ENCODE results near the gene MAGEE1. TPM values are rescaled to one million over a fixed set of nuclear protein-coding genes. Genes with fewer than 3 reads are reported as not detected.

MAGEE1 gene, protein sequence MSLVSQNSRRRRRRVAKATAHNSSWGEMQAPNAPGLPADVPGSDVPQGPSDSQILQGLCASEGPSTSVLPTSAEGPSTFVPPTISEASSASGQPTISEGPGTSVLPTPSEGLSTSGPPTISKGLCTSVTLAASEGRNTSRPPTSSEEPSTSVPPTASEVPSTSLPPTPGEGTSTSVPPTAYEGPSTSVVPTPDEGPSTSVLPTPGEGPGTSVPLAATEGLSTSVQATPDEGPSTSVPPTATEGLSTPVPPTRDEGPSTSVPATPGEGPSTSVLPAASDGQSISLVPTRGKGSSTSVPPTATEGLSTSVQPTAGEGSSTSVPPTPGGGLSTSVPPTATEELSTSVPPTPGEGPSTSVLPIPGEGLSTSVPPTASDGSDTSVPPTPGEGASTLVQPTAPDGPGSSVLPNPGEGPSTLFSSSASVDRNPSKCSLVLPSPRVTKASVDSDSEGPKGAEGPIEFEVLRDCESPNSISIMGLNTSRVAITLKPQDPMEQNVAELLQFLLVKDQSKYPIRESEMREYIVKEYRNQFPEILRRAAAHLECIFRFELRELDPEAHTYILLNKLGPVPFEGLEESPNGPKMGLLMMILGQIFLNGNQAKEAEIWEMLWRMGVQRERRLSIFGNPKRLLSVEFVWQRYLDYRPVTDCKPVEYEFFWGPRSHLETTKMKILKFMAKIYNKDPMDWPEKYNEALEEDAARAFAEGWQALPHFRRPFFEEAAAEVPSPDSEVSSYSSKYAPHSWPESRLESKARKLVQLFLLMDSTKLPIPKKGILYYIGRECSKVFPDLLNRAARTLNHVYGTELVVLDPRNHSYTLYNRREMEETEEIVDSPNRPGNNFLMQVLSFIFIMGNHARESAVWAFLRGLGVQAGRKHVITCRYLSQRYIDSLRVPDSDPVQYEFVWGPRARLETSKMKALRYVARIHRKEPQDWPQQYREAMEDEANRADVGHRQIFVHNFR
- total RNA-seq = 2.4 TPM

DNA sequence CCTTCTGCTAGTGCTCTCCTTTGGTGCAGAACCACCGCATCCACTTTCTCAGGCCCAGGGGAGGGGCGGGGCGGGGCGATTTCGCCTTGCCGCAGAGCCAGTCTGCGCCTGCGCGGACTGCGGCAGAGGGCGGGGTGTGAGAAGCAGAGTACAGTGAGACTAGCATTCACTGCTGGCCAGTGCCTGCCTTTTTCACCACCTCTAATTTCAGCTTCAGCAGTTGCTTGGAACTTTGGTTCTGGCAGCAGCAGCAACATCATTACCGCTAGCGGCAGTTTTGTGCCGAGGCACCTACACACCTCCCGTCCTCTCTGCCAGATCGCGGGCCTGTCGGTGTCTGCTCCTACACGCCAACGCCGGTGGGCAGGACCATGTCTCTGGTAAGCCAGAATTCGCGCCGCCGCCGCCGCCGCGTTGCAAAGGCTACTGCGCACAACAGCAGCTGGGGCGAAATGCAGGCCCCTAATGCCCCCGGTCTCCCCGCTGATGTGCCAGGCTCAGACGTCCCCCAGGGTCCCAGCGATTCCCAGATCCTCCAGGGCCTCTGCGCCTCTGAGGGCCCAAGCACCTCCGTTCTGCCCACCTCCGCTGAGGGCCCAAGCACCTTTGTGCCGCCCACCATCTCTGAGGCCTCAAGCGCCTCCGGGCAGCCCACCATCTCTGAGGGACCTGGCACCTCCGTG lies at the start of gene MAGEE1:
MAGEE1 (plus strand) TSS at position 151 of the 683 bp plus-strand sequence; CDS start at position 372, 221 bp downstream.
- peak; percentile 63 to 83 (median 71) for DNase-seq (ENCODE audit: low read depth in 2 of 3, low spot score in 2 of 3)

GRCh38 chrX:76398970-76399369 lies 28.5 kb upstream of the MAGEE1 start:
- no peak for DNase-seq (ENCODE audit: low read depth in 2 of 3, low spot score in 2 of 3)

DNA sequence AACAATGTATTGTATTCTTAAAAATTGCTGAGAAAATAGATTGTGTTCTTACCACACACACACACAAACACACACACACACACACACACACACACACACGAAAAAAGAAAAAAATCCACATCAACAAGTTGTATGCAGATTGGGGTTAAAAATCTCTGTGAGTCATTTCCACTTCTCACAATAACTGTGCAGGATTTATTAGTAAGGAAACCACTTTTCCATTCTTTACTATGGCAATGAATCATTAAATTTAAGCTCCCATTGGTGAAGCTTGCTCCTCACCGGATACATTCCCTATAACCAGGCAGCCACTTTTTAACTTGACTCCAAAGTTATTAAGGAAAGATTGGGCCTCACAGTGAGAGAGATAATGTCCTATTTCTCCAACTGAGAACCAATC lies 19.7 kb upstream of the MAGEE1 start:
- no peak for DNase-seq (ENCODE audit: low read depth in 2 of 3, low spot score in 2 of 3)

DNA sequence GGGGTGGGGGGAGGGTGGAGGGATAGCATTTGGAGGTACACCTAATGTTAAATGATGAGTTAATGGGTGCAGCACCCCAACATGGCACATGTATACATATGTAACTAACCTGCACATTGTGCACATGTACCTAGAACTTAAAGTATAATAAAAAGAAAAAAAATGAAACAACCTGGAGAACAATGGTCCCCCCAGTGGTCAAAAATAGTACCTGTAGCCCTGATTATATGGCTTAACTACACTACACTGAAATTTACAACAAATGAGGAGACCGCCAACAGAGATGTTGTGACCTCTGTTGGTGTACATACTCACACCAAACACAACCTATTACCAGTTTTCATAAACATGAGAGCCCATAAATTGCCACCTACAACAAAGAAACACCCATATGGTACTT lies 7.3 kb upstream of the MAGEE1 start:
- DNase-seq (ENCODE audit: low read depth in 2 of 3, low spot score in 2 of 3) = no peak

- peak in 2 of 3 donors; percentile 11 to 42 for DNase-seq (ENCODE audit: low read depth in 2 of 3, low spot score in 2 of 3)
Observed at GRCh38 chrX:76428243-76429130, 977 bp downstream of the MAGEE1 start.

GRCh38 chrX:76433219-76433618 lies 5.7 kb downstream of the MAGEE1 start:
- no peak for DNase-seq (ENCODE audit: low read depth in 2 of 3, low spot score in 2 of 3)

- DNase-seq (ENCODE audit: low read depth in 2 of 3, low spot score in 2 of 3) = no peak
Observed at GRCh38 chrX:76434103-76434741, 6.7 kb downstream of the MAGEE1 start.

GRCh38 chrX:76439188-76439587 lies 11.7 kb downstream of the MAGEE1 start:
- peak in 1 of 3 donors; percentile 36 for DNase-seq (ENCODE audit: low read depth in 2 of 3, low spot score in 2 of 3)

- DNase-seq (ENCODE audit: low read depth in 2 of 3, low spot score in 2 of 3) = no peak
Observed at GRCh38 chrX:76453737-76454406, 26.4 kb downstream of the MAGEE1 start.

- DNase-seq (ENCODE audit: low read depth in 2 of 3, low spot score in 2 of 3) = peak in 1 of 3 donors; percentile 23
Observed at GRCh38 chrX:76454456-76454927, 27.0 kb downstream of the MAGEE1 start.

GRCh38 chrX:76477353-76477752 lies 49.8 kb downstream of the MAGEE1 start:
- DNase-seq (ENCODE audit: low read depth in 2 of 3, low spot score in 2 of 3) = no peak
